NCI-H345 treated with DMSO at 0.1 percent for 48 hours (cell line): ENCODE data around the gene NKX2-3.

Experiments
- DNase-seq: peaks from one replicate; lab custom pipeline; 2025; ENCODE audit not compliant: unreplicated experiment; lab: John Stamatoyannopoulos, UW

NKX2-3 gene

GRCh38 chr10:99537989-99538917 is 5.5 kb downstream of the NKX2-3 start:
- no peak for DNase-seq

- DNase-seq = no peak
Measured at GRCh38 chr10:99539120-99539519, 6.4 kb downstream of the NKX2-3 start.

GRCh38 chr10:99539820-99540219 is 7.1 kb downstream of the NKX2-3 start:
- DNase-seq = no peak

- DNase-seq = no peak
Measured at GRCh38 chr10:99540306-99540656, 7.5 kb downstream of the NKX2-3 start.

- DNase-seq = no peak
Measured at GRCh38 chr10:99540657-99541531, 8.2 kb downstream of the NKX2-3 start.

GRCh38 chr10:99544322-99544721 is 11.6 kb downstream of the NKX2-3 start:
- DNase-seq = no peak

- no peak for DNase-seq
Measured at GRCh38 chr10:99548041-99548530, 15.3 kb downstream of the NKX2-3 start.

- DNase-seq = peak; percentile 70
Measured at GRCh38 chr10:99551158-99551557, 18.4 kb downstream of the NKX2-3 start.

GRCh38 chr10:99551616-99552015 is 18.9 kb downstream of the NKX2-3 start:
- no peak for DNase-seq

- DNase-seq = no peak
Measured at GRCh38 chr10:99555371-99555770, 22.6 kb downstream of the NKX2-3 start.

- no peak for DNase-seq
Measured at GRCh38 chr10:99555825-99556523, 23.2 kb downstream of the NKX2-3 start.

- no peak for DNase-seq
Measured at GRCh38 chr10:99557044-99557443, 24.3 kb downstream of the NKX2-3 start.

GRCh38 chr10:99558708-99559107 is 26.0 kb downstream of the NKX2-3 start:
- DNase-seq = no peak

- DNase-seq = no peak
Measured at GRCh38 chr10:99560277-99561126, 27.8 kb downstream of the NKX2-3 start.

GRCh38 chr10:99562631-99563030 is 29.9 kb downstream of the NKX2-3 start:
- DNase-seq = no peak

- DNase-seq = no peak
Measured at GRCh38 chr10:99564361-99564760, 31.6 kb downstream of the NKX2-3 start.

GRCh38 chr10:99565166-99565565 is 32.4 kb downstream of the NKX2-3 start:
- DNase-seq = no peak

GRCh38 chr10:99569253-99569939 is 36.7 kb downstream of the NKX2-3 start:
- DNase-seq = no peak

GRCh38 chr10:99569961-99570360 is 37.2 kb downstream of the NKX2-3 start:
- DNase-seq = no peak

- no peak for DNase-seq
Measured at GRCh38 chr10:99571816-99572215, 39.1 kb downstream of the NKX2-3 start.
